ENCODE measurements around the gene MYH10.

- TF ChIP-seq CSDC2 (CRISPR knock-in tag; IDR thresholded peaks at IDR 0.05) = no peak
- no peak for TF ChIP-seq TOX (CRISPR knock-in tag; IDR thresholded peaks at IDR 0.05; ENCODE audit: borderline replicate concordance)
- no peak for TF ChIP-seq OSR1 (CRISPR knock-in tag; IDR thresholded peaks at IDR 0.05)
- TF ChIP-seq ZFP3 (CRISPR knock-in tag; IDR thresholded peaks at IDR 0.05) = no peak
- no peak for TF ChIP-seq ZNF70 (CRISPR knock-in tag; IDR thresholded peaks at IDR 0.05)
- TF ChIP-seq PATZ1 (CRISPR knock-in tag; IDR thresholded peaks at IDR 0.05; ENCODE audit: borderline replicate concordance) = no peak
- no peak for TF ChIP-seq ISL1 (CRISPR knock-in tag; IDR thresholded peaks at IDR 0.05)
- no peak for TF ChIP-seq SNAI2 (CRISPR knock-in tag; IDR thresholded peaks at IDR 0.05)
- no peak for TF ChIP-seq TCF4 (CRISPR knock-in tag; IDR thresholded peaks at IDR 0.05; ENCODE audit: borderline replicate concordance)
These were observed 152.6 kb downstream of the MYH10 start for GRCh38 chr17:8477715-8478441.
